K562 treated with DMSO at 1 percent for 12 hours (cell line): ENCODE results near the gene POMGNT1. TPM values are rescaled to one million over a fixed set of nuclear protein-coding genes. Genes with fewer than 3 reads are reported as not detected.

Experiments
- total RNA-seq: library from RNA; unstranded; fragments of 300-600 nt; gene quantifications from 2 replicates; pipeline ENCODE4 v1.2.3, GENCODE V29; 2022; ENCODE audit not compliant: insufficient read depth

The POMGNT1 gene
- 23.8 and 33.6 TPM in 2 replicates for total RNA-seq

DNA sequence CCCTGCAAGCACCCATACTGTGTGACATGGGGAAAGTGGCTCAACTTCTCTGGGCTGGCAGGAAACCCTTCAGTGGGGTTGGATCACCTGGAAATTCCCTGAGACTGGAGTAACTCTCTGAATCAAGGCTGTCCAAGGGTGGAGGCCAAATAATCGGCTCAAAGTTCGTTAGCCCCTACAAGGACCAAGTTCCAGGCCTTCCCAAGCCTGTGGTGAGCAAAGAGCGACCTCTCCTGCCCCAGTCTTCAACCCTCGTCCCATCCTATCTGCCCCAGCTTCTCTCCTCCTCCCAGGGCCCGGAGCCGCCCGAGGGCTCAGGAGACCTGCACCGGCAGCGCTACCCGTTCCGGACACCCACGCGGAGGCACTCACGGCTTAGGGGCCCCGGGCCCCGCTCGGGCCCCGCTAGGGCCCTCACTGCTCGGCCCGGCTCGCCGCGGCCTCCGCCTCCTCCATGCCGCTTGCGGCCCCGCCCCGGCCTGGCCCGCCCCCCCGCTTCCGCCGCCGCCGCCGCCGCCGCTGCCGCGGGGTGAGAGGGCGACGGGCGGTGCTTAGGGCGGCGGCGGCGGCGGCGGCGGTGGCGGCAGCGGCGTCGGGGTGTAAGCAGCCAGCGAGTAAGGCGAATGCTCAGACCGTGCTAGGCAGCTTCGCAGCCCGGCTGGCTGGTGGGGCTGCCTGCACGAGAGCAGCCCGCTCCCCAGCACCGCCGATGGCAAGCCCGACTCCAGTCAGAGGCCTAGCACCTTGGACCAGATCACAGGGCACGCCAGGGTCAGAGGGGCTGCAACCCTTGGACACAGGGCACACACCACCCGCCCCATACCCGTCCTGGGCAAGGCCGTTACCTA, at the start of gene POMGNT1:
Gene POMGNT1, minus strand, starts transcription at position 471 of the 848 bp plus-strand sequence. CDS start 613 bp downstream, outside the sequence.

DNA sequence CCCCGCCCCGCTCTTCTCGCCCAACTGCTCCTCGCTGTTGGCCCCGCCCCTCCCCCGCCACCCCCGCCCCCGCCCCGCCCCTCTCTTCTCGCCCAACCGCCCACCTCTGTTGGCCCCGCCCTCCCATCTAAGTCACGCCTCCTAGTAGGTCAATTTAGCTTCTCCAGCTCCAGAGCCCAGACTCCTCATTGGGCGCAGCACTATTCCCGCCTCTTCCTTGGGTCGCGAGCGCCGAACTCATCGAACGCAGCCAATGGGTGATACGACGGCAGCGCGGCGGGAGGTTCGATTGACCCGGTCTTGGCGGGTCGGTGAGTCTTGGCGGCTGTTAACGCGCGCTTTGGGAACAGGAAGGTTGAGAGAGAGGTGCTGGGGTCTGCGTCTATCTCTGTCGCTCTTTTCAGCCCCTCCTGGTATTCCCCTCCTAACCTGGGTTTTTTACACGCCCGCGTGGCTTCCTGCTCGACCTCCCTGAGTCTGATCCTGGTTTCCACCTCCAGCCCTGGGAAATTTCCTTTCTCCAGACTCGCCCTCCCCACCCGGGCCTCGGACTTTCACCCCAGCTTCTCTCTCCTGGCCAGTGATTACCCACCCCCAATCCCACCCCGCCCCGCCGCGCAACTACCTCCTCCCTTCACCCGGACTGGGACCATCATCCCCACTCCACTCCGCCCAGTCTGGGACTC, 49.3 kb upstream of the POMGNT1 start, which contains the start of gene RAD54L:
Gene RAD54L, plus strand, starts transcription at position 328 of the 686 bp plus-strand sequence. CDS start 643 bp downstream, outside the sequence.

GRCh38 chr1:46176211-46176865, 21.9 kb downstream of the POMGNT1 start, which contains the start of gene P3R3URF:
Gene P3R3URF, minus strand, starts transcription at chr1:46176488. Its CDS starts 17 bp downstream, at chr1:46176471.

GRCh38 chr1:46174448-46175231, 23.6 kb downstream of the POMGNT1 start, which contains the start of gene TSPAN1:
Gene TSPAN1, plus strand, starts transcription at chr1:46175087. Its CDS starts 6,021 bp downstream, at chr1:46181108.

Other genes starting within 250 kb of the POMGNT1 start
- 2.4 and 7.1 TPM in 2 replicates for gene PIK3R3, start 65.8 kb downstream of the POMGNT1 start, total RNA-seq
- not detected in 2 replicates for gene TSPAN1, start 23.3 kb downstream of the POMGNT1 start, total RNA-seq
- not detected in 2 replicates for gene P3R3URF, start 21.9 kb downstream of the POMGNT1 start, total RNA-seq
- 0.47 and 1.3 TPM in 2 replicates for gene LURAP1, start 4.9 kb upstream of the POMGNT1 start, total RNA-seq
- 46.1 and 64.3 TPM in 2 replicates for gene RAD54L, start 49.3 kb upstream of the POMGNT1 start, total RNA-seq
- gene LRRC41, start 105.2 kb upstream of the POMGNT1 start, total RNA-seq, result 44.7 and 72.1 TPM in 2 replicates
- gene UQCRH, start 105.3 kb upstream of the POMGNT1 start, total RNA-seq, result 1,336 and 1,668 TPM in 2 replicates
- 27.2 and 52.3 TPM in 2 replicates for gene NSUN4, start 142.4 kb upstream of the POMGNT1 start, total RNA-seq
- 1.6 and 1.9 TPM in 2 replicates for gene FAAH, start 195.9 kb upstream of the POMGNT1 start, total RNA-seq